ENCODE measurements around the gene FZD10.

DNA sequence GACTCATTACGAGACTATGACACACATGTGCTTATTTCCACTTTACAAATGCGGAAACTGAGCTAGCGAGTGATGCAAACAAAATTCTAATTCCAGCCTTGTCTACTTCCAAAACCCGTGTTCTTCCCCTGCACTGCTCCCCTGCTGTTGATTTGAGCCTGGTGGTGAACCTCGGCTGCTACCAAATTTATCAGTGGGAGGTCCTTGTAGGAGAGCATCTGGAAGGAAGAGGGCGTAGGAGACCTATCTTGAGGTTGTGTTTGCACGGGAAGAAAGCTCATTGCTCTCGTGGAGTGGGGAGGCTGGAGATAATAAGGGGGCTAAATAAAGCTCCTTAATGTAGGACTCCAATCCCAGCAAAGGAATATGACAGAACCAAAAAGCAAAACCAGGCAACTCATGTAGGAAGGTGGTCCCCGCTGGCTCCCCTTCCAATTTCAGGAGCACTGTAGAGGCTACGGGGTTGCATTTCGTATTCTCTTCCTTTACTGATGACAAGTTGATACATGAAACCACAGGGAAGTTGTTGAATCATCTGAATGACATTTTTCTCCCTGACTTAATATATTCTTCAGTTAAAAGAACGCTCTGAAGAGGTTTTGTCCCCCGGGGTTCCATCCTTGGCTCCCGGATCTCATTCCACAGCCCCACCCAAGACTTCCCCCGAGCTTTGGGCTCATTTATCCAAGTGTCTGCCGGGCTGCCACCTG, 52.6 kb downstream of the FZD10 start:
- TF ChIP-seq, protein P1, sequence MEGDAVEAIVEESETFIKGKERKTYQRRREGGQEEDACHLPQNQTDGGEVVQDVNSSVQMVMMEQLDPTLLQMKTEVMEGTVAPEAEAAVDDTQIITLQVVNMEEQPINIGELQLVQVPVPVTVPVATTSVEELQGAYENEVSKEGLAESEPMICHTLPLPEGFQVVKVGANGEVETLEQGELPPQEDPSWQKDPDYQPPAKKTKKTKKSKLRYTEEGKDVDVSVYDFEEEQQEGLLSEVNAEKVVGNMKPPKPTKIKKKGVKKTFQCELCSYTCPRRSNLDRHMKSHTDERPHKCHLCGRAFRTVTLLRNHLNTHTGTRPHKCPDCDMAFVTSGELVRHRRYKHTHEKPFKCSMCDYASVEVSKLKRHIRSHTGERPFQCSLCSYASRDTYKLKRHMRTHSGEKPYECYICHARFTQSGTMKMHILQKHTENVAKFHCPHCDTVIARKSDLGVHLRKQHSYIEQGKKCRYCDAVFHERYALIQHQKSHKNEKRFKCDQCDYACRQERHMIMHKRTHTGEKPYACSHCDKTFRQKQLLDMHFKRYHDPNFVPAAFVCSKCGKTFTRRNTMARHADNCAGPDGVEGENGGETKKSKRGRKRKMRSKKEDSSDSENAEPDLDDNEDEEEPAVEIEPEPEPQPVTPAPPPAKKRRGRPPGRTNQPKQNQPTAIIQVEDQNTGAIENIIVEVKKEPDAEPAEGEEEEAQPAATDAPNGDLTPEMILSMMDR (CRISPR knock-in tag; IDR thresholded peaks at IDR 0.05) = no peak
- TF ChIP-seq ZFX (CRISPR knock-in tag; IDR thresholded peaks at IDR 0.05; ENCODE audit: low read depth) = no peak
- TF ChIP-seq GATAD2A (CRISPR knock-in tag; IDR thresholded peaks at IDR 0.05) = no peak
- TF ChIP-seq MBD4 (IDR thresholded peaks at IDR 0.05; ENCODE audit: borderline replicate concordance, low read length) = no peak
- no peak for TF ChIP-seq THYN1 (CRISPR knock-in tag; IDR thresholded peaks at IDR 0.05; ENCODE audit: borderline replicate concordance, low read depth)
- TF ChIP-seq, protein P2, sequence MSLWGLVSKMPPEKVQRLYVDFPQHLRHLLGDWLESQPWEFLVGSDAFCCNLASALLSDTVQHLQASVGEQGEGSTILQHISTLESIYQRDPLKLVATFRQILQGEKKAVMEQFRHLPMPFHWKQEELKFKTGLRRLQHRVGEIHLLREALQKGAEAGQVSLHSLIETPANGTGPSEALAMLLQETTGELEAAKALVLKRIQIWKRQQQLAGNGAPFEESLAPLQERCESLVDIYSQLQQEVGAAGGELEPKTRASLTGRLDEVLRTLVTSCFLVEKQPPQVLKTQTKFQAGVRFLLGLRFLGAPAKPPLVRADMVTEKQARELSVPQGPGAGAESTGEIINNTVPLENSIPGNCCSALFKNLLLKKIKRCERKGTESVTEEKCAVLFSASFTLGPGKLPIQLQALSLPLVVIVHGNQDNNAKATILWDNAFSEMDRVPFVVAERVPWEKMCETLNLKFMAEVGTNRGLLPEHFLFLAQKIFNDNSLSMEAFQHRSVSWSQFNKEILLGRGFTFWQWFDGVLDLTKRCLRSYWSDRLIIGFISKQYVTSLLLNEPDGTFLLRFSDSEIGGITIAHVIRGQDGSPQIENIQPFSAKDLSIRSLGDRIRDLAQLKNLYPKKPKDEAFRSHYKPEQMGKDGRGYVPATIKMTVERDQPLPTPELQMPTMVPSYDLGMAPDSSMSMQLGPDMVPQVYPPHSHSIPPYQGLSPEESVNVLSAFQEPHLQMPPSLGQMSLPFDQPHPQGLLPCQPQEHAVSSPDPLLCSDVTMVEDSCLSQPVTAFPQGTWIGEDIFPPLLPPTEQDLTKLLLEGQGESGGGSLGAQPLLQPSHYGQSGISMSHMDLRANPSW (CRISPR knock-in tag; IDR thresholded peaks at IDR 0.05; ENCODE audit: borderline replicate concordance) = no peak
- TF ChIP-seq SIN3A (IDR thresholded peaks at IDR 0.05; ENCODE audit: borderline replicate concordance, low read depth, low read length) = no peak
- TF ChIP-seq RFX5 (IDR thresholded peaks at IDR 0.05; ENCODE audit: low read depth, low read length) = no peak
- no peak for TF ChIP-seq PHB2 (IDR thresholded peaks at IDR 0.05; ENCODE audit: partially characterized antibody)

Data from HepG2 (cell line).